HFF-Myc (cell line): Measurements from ENCODE around the gene RNF26.

ENCODE experiments used
- DNase-seq: peaks from one replicate; pipeline ENCODE4 v3.0.0-alpha.2; 2011; ENCODE audit warnings: low read depth; ENCODE audit errors: extremely low read depth
- H3K4me3 ChIP-seq: replicated peaks from 2 replicates; pipeline ENCODE4 v1.5.1; 2011; ENCODE audit warnings: low read depth, mild to moderate bottlenecking, control low read depth, low read length
- CTCF ChIP-seq: IDR thresholded peaks from 2 replicates; pipeline ENCODE4 v1.5.1; 2012; ENCODE audit warnings: mild to moderate bottlenecking, low read depth, low read length, control low read depth; ENCODE audit errors: missing control alignments

The RNF26 gene

DNA sequence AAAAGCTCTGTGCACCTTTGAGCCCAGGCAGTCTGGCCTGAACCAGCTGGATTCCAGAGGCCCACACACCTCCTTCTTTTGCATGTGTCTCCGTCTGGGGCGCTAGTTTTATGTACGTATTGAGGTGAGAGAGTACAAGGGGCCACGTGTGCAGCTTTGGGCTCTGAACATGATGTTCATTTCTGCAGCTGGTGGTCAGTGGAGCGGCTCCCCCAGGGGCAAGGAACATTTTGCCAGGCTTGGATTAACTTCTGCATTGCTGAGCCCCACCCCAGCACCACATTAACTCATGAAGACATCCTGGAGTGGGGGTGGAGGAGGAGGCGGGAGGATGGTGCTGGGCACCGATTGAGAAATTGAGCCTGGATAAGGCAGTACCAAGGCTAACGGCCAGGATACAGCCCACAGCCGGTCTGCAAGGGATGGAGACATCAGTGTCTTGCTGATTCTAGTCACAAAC is 33.4 kb downstream of the RNF26 start:
- no peak for DNase-seq
- no peak overlapping the region for H3K4me3 ChIP-seq
- TF ChIP-seq CTCF, result no peak

GRCh38 chr11:119368121-119369034 is 34.1 kb downstream of the RNF26 start:
- no peak for DNase-seq
- H3K4me3 ChIP-seq, result no peak overlapping the region
- TF ChIP-seq CTCF, result no peak

DNA sequence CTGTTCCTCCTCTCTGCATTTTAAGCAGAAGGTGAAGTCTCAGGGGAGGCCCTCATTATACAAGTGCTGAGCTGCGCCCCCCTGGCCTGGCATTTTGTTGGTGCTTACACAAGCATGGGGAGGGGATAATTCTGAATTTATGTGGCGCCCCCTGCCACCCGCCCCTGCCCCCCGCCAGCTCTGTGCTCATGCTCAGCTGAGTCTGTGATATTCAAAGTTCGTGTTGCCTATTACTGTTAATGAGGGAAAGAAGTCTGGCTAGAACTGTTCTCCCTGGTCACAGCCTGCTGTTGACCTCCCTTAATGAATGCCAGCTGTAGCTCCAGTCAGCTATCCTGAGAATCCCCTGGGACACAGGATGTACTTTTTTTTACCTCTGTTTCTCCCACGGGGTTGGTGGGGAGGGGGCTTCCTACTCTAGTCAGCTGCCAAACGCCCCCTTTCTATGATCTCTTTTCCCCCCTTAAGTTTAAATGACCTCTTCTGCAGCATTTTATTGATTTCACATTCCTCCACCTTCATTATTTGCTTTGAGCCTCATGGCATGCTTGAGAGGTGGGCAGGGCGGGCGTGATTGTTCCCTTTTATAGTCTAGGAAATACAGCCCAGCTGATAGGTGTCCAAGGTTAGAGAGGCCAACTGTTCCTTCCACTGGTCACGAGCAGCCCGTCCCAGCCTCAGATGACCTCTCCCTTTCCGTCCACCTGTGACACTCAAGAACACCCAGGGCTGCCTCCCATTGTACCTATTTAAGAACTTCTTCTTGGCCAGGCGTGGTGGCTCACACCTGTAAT is 35.0 kb downstream of the RNF26 start:
- DNase-seq, result no peak
- no peak for TF ChIP-seq CTCF
- H3K4me3 ChIP-seq, result no peak overlapping the region

GRCh38 chr11:119370486-119371046 is 36.2 kb downstream of the RNF26 start:
- TF ChIP-seq CTCF, result no peak
- DNase-seq, result no peak
- no peak overlapping the region for H3K4me3 ChIP-seq

DNA sequence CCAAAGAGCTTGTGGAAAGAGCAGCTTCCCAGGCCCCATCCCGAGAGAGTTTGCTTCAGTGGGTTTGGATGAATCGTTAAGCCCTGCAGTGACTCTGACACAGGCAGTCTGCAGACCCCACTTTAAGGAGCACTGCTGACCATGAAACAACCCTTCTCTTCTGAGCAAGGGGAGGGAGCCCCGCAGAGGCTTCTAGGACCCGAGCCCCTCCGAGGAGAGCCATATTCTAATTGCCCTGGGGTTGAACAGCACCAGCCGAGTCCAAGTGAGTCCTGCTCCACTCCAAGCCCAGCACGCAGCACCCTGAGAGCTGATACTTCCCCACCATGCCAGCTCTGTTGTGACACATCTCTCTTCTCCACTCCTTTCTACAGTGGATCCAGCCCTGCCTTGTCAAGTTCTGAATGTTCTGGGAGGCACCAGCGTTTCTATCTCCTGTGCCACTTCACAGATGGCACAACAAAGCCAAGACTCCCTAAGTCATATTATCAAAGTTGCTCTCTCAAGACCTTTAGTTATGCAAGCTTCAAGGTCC is 36.8 kb downstream of the RNF26 start:
- H3K4me3 ChIP-seq, result no peak overlapping the region
- DNase-seq, result no peak
- TF ChIP-seq CTCF, result no peak

DNA sequence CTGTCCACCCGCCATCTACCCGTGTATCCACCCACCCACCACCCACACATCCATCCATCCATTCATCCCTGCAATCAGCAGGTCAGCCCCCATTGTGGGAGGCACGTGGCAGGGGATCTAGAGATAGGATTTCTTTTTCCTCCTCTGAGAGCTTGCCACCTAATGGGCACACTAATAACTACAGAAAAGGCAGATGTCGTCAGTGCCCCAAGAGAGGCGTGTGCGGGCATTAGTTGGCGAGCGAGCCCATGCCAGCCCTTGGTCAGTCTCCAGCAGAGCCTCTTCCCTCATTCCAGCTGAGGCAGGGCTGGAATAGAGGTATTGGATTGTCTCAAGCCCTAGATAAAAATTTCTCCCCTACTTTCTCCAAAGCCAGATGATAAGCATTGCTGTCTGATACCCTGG is 37.5 kb downstream of the RNF26 start:
- H3K4me3 ChIP-seq, result no peak overlapping the region
- no peak for TF ChIP-seq CTCF
- DNase-seq, result no peak
